Lung microvascular endothelial cell (primary cell): ENCODE data around the gene PTPRD. TPM values are rescaled to one million over a fixed set of nuclear protein-coding genes. Genes with fewer than 3 reads are reported as not detected.

Source experiments
- DNase-seq, 2 donors: peaks; one replicate each; pipeline versions ENCODE4 v3.0.0 to v3.0.0-alpha.2; 2010; ENCODE audit warnings: low read depth in 2 of 2
- total RNA-seq: library from RNA; depleted of rRNA; stranded (reverse); fragments of >200 nt; gene quantifications from 2 replicates; pipeline ENCODE4 v1.2.1, GENCODE V29; 2014

PTPRD gene
- total RNA-seq, 1 donor from 2014 or later = 1.2 TPM

DNA sequence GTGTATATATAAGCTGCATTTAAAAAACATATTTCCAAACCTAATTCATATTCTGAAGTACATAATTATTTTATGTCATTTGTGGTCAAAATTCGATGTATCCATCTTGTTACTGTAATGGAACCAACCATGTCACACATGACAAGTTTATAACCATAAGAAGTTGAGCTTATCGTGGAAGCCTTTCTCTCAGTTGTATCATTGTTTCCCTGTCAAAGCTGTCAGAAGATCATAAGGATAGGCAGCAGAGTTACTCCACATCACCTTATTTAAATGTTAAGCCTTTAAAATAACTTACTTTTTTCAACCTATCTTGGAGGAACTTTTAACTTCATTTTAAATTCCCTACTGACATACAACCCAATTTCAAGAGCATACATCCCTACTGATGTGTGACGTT lies 841.5 kb downstream of the PTPRD start:
- no peak for DNase-seq

DNA sequence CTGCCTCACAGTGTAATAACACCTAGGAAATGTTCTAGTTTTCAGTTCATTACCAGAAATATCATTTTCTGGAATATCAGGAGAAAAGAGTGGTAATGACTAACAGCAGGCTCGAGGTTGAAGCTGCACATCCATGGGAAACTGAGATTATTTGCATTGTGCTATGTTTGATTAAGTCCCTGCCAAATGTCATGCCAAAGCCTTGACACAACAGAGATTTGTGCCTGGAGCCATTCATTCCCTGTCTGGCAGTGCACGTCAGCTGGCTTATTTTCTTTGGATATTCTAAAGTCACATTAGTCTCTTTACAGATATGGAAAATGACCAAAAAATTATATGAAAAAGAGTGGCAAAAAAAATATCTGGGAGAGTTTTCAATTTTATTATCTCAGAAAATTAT lies 848.0 kb downstream of the PTPRD start:
- DNase-seq = peak in 1 of 2 donors; percentile 11

DNA sequence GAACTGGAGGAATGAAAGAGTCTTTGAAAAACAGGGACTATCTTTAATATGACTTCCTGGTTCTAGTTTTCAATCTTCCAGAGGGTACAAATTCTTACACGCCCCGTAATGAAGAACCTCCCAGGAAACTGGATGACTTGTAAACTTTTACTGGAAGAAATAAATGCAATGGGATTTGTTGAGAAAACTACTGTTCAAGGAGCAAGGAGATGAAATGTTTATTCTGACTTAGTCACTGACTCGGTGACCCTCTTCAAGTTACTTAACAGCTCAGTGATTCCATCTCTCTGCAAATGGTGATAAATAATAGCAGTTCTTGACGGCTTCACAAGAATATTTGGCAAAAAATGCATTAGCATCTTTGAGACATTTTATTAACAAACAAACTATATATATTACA lies 858.6 kb downstream of the PTPRD start:
- DNase-seq = peak in 1 of 2 donors; percentile 28

DNA sequence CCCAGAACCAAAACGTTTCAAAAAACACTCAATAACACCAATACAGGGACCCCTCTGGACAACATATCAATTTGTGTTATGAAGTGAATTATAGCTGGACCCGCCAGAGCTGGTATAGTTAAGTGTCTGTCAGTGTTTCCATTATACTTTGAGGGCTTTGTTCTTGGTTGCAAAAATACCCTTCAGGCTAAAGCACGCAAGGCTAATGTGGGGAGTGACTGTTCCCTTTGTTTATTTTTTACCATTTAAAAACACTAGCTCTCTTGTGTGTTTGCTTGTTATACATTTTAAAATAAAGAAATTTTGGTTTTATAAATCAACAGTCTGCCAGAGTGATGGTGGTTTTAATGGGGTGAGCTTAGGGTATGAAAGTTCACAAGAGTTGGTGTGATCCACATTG lies 859.5 kb downstream of the PTPRD start:
- DNase-seq = no peak

DNA sequence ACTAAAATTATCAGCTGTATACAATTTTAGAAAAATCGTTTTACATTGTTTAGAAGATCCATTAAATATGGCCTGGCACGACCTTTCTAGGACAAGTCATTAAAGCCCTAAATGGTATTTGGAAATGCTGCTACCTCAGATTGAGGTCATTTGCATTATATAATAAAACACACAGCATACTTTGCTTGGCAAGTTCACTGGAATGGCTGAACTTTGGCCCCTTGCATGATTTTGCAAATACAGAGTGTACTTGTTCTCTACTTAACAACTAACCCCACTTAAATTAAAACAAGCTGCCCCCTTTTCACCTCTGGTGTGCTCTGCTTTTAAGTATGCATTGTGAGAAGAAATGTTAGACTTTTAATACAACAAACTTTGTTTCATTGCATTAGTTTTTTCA lies 860.1 kb downstream of the PTPRD start:
- DNase-seq = peak in 1 of 2 donors; percentile 17

DNA sequence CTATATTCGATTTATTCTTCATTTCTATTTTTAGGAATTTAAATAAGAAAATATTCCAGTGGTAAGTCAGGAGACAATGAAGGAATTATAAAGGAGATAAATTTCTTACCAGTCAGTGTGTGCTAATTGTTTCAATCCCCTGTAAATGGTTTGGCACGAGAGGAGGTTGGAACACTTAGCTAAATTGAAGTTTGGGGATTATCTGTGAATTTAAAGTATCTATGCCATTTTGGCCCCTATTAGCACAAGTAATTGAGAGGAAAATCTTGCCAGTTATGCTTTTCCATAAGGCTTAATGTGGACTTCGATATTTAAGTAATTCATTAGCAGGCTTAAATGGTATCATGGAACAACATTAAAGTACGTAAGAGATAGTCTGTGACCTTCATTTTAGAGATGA lies 860.8 kb downstream of the PTPRD start:
- no peak for DNase-seq

DNA sequence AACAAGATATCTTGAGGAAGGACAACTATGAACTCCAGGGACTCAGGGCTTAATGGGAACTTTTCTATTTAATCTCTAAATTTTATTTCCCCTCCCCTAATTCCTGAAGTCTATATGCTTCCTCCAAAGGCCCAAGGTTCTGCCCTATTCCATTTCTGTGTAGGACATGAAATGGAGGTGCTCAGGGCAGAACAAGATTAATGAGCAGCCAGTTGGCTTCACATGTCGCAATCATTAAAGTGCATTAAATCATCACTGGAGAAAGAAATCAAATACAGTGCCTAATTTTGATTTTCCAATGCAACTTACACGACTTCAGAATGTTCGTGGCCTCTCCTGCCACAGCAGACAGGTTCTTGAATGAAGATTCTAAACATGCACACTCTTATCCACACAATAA lies 862.1 kb downstream of the PTPRD start:
- no peak for DNase-seq

DNA sequence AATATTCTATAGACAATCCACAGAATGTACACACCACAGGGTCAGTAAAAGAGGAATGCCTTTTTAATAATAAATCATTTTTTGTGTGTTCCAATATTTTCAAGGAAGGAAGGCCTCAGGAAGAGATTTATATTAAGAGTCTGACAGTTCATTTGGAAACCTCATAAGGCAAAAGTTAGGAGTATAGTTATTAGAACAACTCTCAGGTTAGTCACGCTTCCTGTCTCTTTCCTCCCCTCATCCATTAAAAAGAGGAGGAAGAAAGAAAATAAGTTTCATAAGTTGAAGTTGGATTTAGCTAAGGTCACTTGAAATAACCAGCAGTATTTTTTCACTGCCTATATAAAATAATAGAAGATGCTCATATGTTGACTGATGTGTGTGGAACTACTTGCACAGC lies 863.2 kb downstream of the PTPRD start:
- DNase-seq = peak in 1 of 2 donors; percentile 61

DNA sequence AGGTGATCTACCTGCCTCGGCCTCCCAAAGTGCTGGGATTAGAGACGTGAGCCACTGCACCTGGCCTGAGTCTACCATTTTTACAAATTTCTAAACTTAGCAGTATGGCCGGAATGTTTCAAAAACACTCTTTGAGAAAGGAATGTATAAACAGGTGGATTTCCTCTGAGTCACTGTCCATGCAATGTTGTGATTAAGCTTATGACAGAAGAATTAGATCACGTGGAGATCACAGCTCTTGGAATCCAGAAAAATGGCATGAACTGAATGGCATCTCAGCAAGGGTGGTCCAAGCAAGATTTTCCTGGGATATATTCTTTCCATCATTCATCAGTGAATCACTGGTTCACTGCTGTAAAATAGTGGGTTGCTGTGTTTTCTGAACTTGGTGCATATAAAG lies 865.0 kb downstream of the PTPRD start:
- DNase-seq = peak; percentile 63 to 68

DNA sequence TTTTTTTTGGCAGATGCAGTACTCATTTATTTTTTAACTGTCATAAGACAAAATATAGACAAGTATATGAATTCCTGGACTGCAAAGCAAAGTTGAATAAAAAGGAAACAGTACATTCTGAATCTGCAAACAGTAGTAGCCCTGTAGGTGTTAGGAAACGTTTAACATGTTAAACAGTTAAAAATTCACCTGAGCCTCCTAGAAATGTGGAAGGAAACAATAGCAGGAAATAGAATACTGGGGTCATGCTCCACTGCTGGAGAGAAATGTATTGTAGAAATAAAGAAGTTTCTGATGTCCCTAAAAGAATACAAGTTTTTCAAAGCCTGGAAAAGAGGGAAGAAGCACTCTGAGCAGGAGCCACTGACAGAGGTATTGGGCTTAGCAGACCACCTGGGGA lies 866.0 kb downstream of the PTPRD start:
- DNase-seq = no peak

DNA sequence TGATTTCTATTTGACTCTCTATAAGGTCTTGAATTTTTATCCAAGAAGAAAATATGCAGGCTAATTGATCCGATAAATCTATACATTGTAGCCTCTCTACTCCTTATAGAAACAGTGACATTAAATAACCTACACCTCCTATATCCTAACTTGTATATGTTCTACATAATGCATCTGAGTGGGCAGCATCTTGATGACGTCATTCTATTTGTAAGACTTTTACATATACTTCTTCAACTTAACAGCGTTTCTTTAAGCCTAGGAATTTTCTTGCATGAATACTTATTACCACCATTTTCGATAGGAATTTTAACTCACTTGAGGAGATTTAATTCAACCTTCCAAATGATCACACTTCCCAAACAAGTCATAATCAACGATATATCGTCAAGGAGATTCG lies 869.0 kb downstream of the PTPRD start:
- DNase-seq = no peak

DNA sequence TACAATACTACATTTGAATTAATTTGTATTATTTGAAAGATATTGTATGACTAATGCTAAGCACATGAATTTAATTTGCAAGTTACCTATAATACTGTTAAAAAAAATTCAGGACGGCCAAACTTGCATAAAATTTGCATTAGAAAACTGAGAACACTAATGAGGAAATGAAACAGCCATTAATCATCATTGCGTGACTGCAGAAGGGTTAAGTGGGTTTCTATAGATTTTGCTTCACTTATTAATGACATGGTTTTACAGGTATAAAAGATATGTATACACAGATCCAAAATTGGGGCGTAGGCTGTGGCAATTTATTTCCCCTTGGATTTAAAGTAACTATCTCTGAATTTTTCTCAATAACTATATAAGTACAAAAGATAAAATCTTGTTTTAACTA lies 882.6 kb downstream of the PTPRD start:
- DNase-seq = no peak

DNA sequence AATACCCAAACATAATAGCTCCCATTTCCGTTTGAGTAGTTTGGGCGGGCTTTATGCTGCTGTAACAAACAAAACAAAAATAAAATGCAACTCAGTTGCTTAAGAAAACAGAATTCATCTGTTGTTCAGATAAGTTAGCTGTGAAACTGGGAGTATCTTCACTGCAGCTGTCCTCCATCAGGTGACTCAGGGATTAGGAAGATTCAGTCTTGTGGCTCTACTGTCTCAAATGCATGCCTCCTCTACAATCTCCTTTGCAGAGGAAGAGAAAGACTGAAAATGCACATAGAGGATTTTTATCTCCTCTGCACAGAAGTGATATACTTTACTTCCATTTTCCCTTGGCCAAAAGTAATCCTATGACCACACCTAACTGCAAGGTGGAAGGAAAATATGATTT lies 883.7 kb downstream of the PTPRD start:
- no peak for DNase-seq

DNA sequence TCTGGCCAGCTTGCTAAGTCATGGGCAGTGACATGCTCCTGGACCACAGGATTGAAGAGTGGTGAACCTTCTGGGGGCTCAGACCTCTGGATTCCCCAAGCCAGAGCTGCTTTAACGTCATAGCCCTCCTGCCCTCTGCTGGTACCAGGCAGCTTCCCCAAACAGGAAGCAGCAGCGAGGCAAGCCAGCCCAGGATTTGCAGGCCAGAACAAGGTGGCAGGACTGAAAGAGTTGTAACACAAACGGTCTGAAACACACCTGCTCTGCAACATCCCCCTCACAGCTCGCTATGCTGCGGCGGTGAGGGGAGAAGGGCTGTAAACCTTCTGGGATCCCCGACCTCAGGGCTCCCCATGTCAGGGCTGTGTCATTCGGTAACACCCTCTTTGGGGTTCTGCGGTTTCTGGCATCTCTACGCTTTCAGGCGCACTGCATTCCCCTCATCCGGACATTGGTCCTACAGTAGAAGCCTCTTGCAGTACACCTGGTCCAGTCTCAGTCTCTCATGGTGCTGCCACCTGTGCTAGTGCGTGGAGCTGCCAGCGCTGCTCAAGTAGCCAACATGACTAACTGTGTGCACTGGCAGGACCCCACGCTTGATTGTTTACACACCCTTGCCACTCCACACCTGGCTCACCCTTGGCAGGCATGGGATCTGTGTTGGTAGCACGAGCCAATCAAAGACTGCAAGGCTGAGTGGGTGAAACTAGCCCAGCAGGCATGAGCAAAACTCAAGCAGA lies 893.3 kb downstream of the PTPRD start:
- no peak for DNase-seq

DNA sequence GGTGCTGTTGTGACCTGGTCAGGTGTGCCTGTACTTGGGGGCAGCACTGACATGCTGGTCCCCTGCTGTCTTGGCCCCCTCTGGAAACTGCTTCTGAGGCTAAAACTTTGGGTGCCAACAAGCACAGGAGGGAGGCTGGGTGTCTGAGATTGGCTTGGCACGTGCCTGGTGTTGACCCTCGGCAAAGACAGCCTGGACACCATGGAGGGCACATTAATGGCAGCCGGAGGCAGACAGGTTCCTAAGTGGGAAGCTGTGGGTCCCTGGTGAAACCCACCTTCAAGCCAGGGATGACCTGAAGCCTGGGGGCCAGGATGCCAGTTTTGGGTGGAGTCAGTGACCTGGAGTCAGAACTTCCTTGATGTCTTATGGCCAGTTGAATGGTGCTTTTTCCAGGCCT lies 894.1 kb downstream of the PTPRD start:
- no peak for DNase-seq

DNA sequence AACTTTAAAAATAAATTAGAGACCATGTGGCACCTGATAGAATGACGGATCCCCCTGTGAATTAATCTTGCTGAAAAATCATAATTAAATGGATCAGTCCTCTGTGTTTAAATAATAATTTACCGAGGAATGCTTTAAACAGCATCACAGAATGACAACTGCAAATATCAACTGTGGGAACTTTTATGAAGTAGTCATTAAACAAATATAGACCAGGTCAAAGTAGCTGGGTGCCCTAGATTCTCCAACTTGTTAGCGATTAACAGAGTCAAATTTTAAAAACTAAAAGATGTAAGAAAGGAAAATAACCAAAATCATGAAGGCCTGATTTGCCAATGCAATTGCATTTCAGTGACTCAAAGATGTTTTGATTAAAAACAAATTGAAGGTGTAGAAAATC lies 933.4 kb downstream of the PTPRD start:
- DNase-seq = no peak

DNA sequence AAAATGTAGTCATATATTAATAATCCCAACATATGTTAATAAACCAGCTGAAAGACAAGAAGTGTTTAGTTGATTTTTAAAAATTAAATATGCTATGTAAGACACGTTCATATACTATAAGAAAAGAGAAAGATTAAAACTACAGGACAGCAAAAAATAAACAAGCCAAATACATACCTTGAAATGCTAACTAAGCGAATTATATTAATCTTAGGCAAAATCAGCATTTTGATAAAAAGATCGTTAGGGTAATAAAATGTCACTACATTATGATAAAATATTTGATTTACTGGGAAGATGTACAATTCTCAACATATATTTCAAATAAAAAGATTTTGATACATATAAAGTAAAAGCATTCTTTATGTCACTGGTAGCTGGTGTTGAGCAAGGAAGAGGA lies 938.3 kb downstream of the PTPRD start:
- DNase-seq = no peak

DNA sequence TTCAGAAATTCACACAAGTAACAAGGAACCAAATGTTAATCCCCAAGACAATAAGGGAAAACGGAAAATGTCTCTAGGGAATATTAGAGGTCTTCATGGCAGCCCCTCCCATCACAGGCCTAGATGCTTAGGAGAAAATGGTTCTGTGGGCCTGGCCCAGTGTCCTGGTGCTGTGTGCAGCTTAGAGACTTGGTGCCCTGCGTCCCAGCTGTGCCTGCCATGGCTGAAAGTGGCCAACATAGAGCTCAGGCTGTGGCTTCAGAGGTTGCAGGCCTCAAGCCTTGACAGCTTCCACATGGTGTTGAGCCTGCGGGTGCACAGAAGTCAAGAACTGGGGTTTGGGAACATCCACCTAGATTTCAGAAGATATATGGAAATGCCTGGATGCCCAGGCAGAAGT lies 942.3 kb downstream of the PTPRD start:
- DNase-seq = no peak

DNA sequence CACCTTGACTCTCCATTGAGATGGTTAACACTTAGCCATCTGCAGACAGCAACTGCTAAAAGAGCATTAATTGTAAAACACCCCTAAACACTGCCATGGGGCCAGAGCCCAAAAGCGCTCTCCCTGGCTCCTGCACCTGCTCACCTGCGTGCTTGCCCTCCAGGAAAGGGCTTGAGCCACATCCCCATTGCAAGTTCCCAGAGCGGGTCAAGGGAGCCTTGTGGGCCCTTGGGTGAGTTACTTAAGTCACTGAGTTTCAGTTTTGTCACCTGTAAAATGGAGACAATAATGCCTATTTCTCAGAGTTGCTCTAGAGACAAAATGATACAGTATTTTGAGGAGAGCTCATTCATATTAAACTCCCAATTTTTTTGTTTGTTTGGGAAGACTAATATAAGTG lies 967.8 kb downstream of the PTPRD start:
- no peak for DNase-seq

DNA sequence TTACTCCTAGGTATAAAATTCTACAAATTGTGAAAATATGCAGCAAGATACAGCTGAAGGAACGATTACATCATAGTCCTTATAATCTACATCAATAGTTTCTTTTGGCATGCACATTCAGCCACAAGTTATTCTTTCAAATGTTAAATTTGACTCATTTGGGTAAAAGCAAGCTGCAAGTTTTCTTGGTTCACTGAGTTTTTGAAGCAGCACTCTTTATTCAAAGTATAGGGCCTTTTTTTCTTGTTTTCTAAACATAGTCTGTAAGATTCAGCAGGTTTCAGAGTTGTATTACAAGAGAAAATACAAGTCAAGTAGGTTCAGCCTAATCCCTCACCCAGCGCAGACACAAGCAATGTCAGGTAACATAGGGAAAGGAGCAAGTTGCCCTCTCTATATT lies 981.5 kb downstream of the PTPRD start:
- no peak for DNase-seq

DNA sequence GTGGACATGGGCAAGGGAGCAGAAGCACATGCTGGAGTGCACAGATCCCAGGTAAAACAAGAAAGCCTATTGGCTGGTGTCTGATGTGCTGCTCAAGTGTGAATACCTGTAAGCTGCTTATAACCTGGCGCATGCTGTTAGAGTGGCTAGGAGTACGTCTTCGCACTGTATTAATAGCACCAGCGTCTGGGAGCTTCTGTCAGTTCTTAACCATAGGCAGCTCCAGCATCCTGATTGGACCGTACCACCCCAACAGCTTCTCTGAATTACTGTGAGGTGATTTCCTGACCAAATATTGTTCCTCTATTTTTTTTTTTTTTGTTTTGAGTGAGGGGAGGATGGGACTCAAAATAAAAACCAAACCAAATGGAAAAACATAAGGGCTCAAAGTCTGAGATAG lies 987.6 kb downstream of the PTPRD start:
- DNase-seq = no peak

DNA sequence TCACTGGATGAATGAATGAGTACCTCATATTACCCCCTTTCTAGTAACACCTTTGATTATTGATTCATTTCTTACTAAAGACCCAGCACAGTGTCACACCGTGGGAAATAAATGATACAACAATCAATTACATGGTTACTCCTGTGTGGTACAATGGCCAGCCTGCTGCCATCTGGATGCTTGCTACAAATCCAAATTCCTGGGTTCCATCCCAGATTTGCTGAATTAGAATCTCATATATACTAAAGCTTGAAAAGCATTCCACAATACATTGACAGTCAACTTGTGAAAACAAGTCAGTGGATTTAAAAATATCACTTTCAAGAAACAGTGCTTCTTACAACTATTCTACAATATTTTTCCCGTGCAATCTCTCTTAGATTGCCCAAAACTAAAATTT lies 989.3 kb downstream of the PTPRD start:
- DNase-seq = no peak

DNA sequence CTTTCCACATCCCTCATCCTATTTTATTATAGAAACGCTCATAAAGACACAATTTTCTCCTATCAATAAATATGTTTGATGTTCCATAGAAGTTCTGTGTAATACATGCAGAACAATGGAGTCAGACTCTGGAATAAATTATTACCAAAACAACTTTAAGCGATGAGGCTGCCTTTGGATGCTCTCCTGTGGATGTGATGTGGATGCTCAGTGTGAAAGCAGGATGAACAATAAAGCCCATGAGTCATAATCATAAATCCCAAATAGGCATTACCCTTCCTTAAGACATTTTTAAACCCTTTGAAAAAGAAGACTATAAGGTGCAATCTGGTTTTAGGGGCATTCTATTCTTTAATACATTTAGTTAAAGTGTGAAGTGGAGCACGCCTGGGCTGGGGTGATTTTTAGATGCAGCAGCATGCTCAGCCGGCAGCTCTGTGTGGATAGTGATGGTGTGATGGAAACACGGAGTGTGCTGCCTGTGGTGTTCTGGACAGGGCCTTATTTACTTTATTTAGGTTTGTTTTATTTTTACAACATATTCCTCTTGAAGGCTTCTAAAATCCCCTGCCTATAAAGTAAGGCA lies 991.4 kb downstream of the PTPRD start:
- DNase-seq = no peak

DNA sequence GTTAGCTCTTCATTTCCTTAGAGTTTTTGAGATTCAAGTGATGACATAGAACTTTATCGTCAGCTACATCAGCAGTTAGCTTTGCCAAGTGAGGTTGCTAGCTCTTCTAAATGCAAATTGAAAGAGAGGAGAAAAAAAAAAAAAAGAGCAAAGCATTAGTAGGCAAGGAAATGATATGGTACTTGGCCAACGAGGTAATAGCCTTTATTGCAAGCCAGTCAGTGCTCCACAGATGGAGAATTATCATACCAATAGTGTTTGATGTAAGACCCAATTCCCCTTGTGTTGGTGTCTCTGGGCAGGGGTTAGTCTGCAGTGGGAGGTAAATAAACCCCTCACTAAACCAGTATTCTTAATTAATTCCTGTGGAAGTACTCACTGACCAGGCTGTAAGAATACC lies 992.1 kb downstream of the PTPRD start:
- DNase-seq = no peak
